ENCODE data around the gene NEU1.
A peak's percentile ranks its signal among the peaks of the same experiment; 100 is the strongest.

The NEU1 gene

GRCh38 chr6:31892821-31893220 is 30.2 kb upstream of the NEU1 start:
- no peak for DNase-seq

- DNase-seq = no peak
These were observed 26.8 kb upstream of the NEU1 start for GRCh38 chr6:31889331-31889972.

- DNase-seq = peak; percentile 15 to 53 (median 42)
These were observed 25.9 kb upstream of the NEU1 start for GRCh38 chr6:31888276-31889258.

GRCh38 chr6:31887173-31888007 is 24.8 kb upstream of the NEU1 start:
- DNase-seq = no peak

DNA sequence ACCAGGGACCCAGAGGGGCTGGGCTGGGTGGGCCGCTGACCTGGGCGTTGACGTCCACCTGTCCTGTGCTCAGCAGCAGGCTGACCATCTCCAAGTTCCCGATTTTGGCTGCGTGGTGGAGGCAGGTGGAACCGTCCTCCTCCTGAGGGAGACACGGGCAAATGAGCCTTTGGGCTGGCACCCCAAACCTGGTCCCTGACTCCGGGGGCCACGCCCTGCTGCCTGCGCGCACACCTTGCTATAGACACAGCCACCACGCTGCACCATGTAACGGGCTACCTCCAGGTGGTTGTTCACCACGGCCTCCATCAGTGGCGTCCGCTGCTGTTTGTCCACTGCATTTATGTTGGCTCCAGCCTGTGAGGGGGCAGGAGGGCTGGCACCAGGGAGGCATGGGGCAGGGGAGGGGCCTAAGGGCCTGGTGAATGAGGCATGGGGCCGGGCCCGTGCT is 23.9 kb upstream of the NEU1 start:
- no peak for DNase-seq

DNA sequence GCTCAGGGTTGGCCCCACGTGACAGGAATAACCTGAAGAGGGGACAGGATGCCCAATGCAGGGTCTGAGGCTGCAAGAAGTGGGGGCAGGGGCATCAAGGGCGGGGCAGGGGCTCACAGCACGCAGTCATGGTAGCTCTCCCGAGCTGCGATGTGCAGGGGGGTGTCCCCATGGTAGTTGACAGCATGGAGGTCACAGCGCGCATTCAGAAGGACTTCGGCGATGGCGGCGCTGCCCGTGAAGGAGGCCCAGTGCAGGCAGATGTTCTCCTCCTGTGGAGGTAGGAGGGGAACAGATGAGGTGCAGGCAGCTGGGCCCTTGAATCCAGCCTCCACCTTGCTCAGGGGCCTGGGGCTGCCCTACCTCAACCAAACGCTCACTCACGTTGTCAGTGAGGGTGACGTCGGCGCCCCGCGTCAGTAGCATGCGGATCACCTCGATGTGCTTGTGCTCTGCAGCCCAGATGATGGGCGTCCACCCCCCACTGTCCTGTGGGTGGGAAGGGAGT is 22.0 kb upstream of the NEU1 start:
- no peak for DNase-seq

DNA sequence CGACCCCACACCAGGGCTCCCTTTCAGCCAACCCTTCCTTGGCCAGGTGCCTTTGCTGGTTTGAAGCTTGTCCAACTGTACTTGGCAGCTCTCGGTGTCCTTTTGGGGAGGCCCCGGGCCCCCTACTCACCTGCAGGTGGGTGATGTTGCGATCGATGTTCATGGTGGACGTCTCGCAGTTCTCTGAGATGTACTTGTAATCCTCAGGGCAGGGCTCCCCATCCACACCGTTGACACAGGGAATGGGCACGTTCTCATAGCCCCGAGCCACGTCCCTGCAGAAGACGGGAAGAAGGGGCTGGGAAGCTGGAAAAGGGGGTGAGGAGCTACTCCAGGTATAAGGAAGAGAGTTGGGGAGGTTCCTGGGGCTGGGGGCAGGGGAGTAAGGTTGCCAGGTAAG is 21.1 kb upstream of the NEU1 start:
- DNase-seq = no peak

DNA sequence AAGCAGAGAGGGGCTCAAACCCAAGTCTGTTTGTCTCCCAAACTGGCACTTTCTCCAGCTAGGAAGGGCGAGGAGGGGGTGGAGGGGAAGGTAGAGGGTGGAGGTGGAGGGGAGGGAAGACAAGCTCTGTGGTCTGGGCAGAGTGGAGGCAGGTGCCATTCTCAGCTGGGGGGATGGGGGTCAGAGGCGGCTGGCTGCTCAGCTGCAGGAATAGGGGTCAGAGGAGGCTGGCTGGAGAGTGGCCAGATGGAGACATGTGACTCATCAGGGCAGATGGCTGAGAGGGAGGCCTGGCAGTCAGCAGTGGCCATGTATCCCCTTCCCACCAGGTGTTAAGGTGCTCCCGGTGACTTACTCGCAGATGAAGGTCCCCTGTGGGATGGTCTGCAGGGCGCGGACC is 19.7 kb upstream of the NEU1 start:
- DNase-seq = no peak

DNA sequence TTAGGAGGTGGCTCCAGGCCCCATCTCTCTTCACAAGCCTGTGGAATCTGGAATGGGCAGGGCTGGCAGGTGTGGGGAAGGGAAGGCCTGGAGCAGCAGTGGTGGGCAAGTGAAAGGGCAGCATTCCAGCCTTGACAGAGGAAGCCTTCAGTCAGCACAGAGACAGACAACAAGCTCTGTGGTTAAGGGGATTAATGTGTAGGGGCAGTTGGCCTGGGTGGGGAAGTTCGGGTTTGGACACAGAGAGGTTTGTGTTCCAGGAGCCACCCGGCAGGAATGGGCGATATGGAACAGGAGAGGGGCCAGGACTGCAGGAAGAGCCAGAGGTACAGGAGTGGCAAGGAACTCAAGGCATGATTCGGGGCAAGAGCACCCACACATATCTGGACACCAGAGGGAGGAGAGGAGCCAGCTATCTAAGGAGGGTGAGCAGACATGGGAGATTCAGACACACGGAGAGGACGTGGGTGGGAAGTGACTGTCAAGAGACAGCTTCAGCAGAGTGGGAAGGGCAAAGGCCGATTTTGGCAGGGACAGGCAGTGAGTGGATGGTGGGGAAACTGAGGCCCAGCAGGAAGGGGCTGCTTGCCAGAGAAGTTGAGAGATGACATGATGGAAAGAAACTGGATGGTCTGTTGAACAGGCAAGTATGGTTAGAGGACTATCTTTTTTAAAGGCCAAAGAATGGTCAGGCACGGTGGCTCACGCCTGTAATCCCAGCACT is 18.7 kb upstream of the NEU1 start:
- no peak for DNase-seq

GRCh38 chr6:31880616-31881015 is 18.0 kb upstream of the NEU1 start:
- DNase-seq = no peak

GRCh38 chr6:31879901-31880300 is 17.3 kb upstream of the NEU1 start:
- no peak for DNase-seq

DNA sequence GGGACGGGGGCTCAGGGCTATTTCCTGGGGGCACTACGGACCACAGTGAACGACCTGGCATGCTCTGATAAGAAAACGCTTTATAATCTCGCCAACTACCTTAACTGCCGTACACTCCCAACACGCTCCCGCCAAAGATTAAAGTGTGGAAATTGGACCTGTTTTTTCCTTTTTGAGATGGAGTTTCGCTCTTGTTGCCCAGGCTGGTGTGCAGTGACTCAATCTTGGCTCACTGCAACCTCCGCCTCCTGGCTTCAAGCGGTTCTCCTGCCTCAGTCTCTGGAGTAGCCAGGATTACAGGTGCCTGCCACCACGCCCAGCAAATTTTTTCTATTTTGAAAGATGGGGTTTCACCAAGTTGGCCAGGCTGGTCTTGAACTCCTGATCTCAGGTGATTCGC is 16.5 kb upstream of the NEU1 start:
- DNase-seq = no peak

- no peak for DNase-seq
These were observed 16.1 kb upstream of the NEU1 start, which contains the start of gene SLC44A4 for GRCh38 chr6:31878726-31879125. SLC44A4 (minus strand) TSS chr6:31878997; CDS start chr6:31878980, 17 bp downstream.

- DNase-seq = no peak
These were observed 15.6 kb upstream of the NEU1 start for GRCh38 chr6:31878222-31878621.

GRCh38 chr6:31877651-31878161 is 15.1 kb upstream of the NEU1 start:
- no peak for DNase-seq

DNA sequence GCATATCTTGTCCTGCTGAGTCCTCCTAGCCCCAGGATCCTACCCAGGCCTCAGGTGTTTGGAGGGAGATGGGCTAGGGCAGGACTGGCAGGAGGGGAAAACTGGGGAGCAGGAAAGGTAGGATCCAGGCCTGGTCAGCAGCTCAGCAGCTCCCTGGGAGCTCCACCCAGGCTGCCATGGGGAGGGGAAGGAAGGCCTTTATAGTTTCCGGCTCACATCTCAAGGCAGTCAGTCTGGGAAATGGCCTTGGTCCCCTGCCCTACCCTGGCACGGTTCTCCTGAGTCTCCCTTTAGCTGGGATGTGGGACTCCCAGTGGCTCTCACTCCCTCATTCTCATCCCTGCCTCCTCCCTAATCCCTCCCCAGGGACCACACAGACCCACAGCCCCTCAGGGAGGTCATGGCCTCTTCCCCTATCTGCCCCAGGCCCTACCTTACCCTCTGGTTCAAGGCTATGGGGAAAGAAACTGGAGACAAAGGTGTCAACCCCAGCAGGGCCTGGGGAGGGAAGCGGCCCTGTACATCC is 14.6 kb upstream of the NEU1 start:
- DNase-seq = no peak

DNA sequence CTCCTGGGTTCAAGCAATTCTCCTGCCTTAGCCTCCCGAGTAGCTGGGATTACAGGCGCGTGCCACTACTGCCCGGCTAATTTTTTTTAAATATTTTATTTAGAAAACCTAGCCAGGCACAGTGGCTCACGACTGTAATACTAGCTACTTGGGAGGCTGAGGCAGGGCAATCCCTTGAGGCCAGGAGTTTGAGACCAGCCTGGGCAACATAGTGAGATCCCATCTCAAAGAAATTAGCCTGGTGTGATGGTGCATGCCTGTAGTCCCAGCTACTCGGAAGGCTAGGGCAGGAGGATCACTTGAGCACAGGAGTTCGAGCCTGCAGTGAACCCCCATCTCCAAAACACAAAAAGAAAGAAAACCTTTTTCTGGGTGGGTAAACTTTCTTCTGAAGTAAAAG is 13.7 kb upstream of the NEU1 start:
- DNase-seq = no peak

GRCh38 chr6:31875877-31876276 is 13.3 kb upstream of the NEU1 start:
- DNase-seq = no peak

- DNase-seq = no peak
These were observed 12.4 kb upstream of the NEU1 start for GRCh38 chr6:31874836-31875572.

- DNase-seq = no peak
These were observed 11.6 kb upstream of the NEU1 start for GRCh38 chr6:31874084-31874670.
